Lower leg skin (tissue), 3 donors: ENCODE results near the gene PBOV1.
A peak's percentile ranks its signal among the peaks of the same experiment; 100 is the strongest.

Experiments
- POLR2A ChIP-seq, 2 donors: fragments of 450-650 bp; IDR thresholded peaks; one replicate each; pipeline ENCODE4 v1.6.1; 2016 to 2017; ENCODE audit warnings: antibody characterized with exemption in 2 of 2, mild to moderate bottlenecking in 1 of 2, moderate library complexity in 1 of 2
- TF ChIP-seq, protein P1 (sequence below), 3 donors: fragments of 450-650 bp; IDR thresholded peaks; one replicate each; pipeline ENCODE4 v1.5.1; 2016; ENCODE audit warnings: antibody characterized with exemption in 3 of 3, mild to moderate bottlenecking in 3 of 3, moderate library complexity in 2 of 3

GRCh38 chr6:138248878-138249277 is 30.6 kb upstream of the PBOV1 start:
- TF ChIP-seq, protein P1, sequence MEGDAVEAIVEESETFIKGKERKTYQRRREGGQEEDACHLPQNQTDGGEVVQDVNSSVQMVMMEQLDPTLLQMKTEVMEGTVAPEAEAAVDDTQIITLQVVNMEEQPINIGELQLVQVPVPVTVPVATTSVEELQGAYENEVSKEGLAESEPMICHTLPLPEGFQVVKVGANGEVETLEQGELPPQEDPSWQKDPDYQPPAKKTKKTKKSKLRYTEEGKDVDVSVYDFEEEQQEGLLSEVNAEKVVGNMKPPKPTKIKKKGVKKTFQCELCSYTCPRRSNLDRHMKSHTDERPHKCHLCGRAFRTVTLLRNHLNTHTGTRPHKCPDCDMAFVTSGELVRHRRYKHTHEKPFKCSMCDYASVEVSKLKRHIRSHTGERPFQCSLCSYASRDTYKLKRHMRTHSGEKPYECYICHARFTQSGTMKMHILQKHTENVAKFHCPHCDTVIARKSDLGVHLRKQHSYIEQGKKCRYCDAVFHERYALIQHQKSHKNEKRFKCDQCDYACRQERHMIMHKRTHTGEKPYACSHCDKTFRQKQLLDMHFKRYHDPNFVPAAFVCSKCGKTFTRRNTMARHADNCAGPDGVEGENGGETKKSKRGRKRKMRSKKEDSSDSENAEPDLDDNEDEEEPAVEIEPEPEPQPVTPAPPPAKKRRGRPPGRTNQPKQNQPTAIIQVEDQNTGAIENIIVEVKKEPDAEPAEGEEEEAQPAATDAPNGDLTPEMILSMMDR (IDR thresholded peaks at IDR 0.05) = peak in 1 of 3 donors; percentile 73
- no peak for TF ChIP-seq POLR2A (IDR thresholded peaks at IDR 0.05)
